Spleen (tissue), 11 donors: ENCODE data around the gene XPO6. TPM values are rescaled to one million over a fixed set of nuclear protein-coding genes. Genes with fewer than 3 reads are reported as not detected.

Experiments used
- DNase-seq: peaks from one replicate; pipeline ENCODE4 v3.0.0-alpha.2; 2020
- H3K27ac ChIP-seq, 8 donors: fragments of 200-600 bp; sonication (generic) in 7 of 8; 1 replicate in 4 of 8; 2 replicates in 4 of 8; pipeline versions ENCODE4 v1.5.0 to v1.8.0; 2016 to 2021; ENCODE audit warnings: inconsistent platforms in 4 of 8, mild to moderate bottlenecking in 4 of 8, moderate library complexity in 1 of 8
- H3K27me3 ChIP-seq, 7 donors: fragments of 200-600 bp; sonication (generic) in 6 of 7; replicated peaks in 1 of 7; 1 replicate in 4 of 7; 2 replicates in 3 of 7; pipeline versions ENCODE4 v1.5.0 to v1.8.0; 2016 to 2021; ENCODE audit warnings: inconsistent platforms in 3 of 7, mild to moderate bottlenecking in 1 of 7
- H3K36me3 ChIP-seq, 6 donors: fragments of 200-600 bp; sonication (generic) in 5 of 6; 1 replicate in 4 of 6; 2 replicates in 2 of 6; pipeline versions ENCODE4 v1.5.0 to v1.8.0; 2016 to 2021; ENCODE audit warnings: inconsistent platforms in 2 of 6
- H3K4me1 ChIP-seq, 6 donors: fragments of 200-600 bp; sonication (generic) in 5 of 6; 1 replicate in 3 of 6; 2 replicates in 3 of 6; pipeline versions ENCODE4 v1.5.0 to v1.8.0; 2016 to 2021; ENCODE audit warnings: inconsistent platforms in 3 of 6
- H3K4me3 ChIP-seq, 8 donors: fragments of 200-600 bp; sonication (generic) in 7 of 8; 1 replicate in 4 of 8; 2 replicates in 4 of 8; pipeline versions ENCODE4 v1.5.0 to v1.8.0; 2016 to 2021; ENCODE audit warnings: inconsistent platforms in 4 of 8, mild to moderate bottlenecking in 4 of 8, moderate library complexity in 2 of 8
- H3K9me3 ChIP-seq, 8 donors: fragments of 200-600 bp; sonication (generic) in 7 of 8; 1 replicate in 4 of 8; 2 replicates in 4 of 8; pipeline versions ENCODE4 v1.5.0 to v1.8.0; 2016 to 2021; ENCODE audit warnings: inconsistent platforms in 4 of 8
- CTCF ChIP-seq, 11 experiments: fragments of 200-600 bp in 7 of 11; fragments of 450-650 bp in 4 of 11; sonication (generic) in 4 of 11; IDR thresholded peaks in 8 of 11; conservative IDR thresholded peaks in 3 of 11; 1 replicate in 7 of 11; 2 replicates in 4 of 11; pipeline versions ENCODE4 v1.4.0 to v1.8.0; 2016 to 2021; ENCODE audit warnings: antibody characterized with exemption in 11 of 11, inconsistent platforms in 4 of 11, mild to moderate bottlenecking in 1 of 11
- POLR2A ChIP-seq, 3 donors: fragments of 450-650 bp; IDR thresholded peaks; one replicate each; pipeline ENCODE4 v1.5.1; 2017; ENCODE audit warnings: antibody characterized with exemption in 3 of 3, mild to moderate bottlenecking in 1 of 3
- POLR2AphosphoS5 ChIP-seq, 3 donors: sonication (generic); formaldehyde crosslinking; IDR thresholded peaks; one replicate each; pipeline ENCODE4 v1.5.1; 2017; ENCODE audit warnings: antibody characterized with exemption in 3 of 3
- WGBS, 5 donors: extraction: QIAGEN DNeasy Blood & Tissue Kit in 3 of 5; methylation state at CpG; one replicate each; pipeline versions ENCODE4 v1.1.5 to v1.1.7; 2013 to 2018; 5-methylcytosine and 5-hydroxymethylcytosine counted together
- intact Hi-C: fragments of 100-400 bp; cut with DNase I; formaldehyde crosslinking; loops from one replicate; pipeline ENCODE4 v1.15.0; 2023; ENCODE audit warnings: low total_unique reads
- polyA plus RNA-seq, 3 donors: library from polyadenylated mRNA; stranded (reverse); fragments of 200-250 nt; gene quantifications; one replicate each; pipeline ENCODE4 v1.2.1, GENCODE V29; 2013
- total RNA-seq, 7 donors: library from RNA; depleted of rRNA in 3 of 7; stranded (reverse); fragments of >200 nt in 3 of 7; fragmentation: NEBNext Ultra II Directional in 4 of 7; extraction: Animal tissue kit (Norgen Biotek cat#: 25700) in 4 of 7; gene quantifications; one replicate each; pipeline versions ENCODE4 v1.1.0 to v1.2.1, GENCODE V29; 2016 to 2021
- donor health status: healthy with polysubstance abuse.
- donor health status: DM: no; HTN: no; CAD: no; lungs with moderate emphysema.
- donor health status: DM: no; HTN: no; CAD: no.
- donor health status: Bipolar disorder and iron deficiency.
- donor health status: healthy.
- donor health status: DM: no; HTN: no; CAD: no.
- donor health status: DM: yes; HTN: yes; CAD: no.

Gene XPO6
- total and polyA plus RNA-seq, 10 donors = 96.9 to 517 (median 302) TPM

DNA sequence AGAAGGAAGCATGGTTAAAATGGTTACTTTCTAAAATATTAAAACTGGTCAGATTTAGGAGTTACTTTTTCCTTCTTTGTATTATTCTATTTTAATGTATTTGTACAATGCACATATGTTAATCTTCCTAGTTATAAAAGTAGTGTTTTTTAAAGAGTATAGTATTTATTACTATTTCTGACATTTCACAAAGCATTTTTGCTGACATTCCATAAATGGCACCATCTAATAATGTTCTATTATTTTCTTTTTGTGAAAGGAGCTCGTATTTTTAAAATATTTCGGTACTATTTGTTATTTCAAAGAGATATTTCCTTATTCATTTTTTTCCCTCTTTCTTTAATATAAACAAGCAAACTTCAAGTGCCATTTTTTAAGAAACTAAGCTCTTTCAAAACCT lies 100.8 kb downstream of the XPO6 start:
- Histone ChIP-seq H3K27me3 (no peaks in the 10 kb centered on the region), H3K36me3 (peaks cover 4 to 100% (median 90%) of the 10 kb centered on the region in 6 donors), H3K4me1 (peaks cover 0 to 35% (median 10%) of the 10 kb centered on the region in 6 donors), H3K9me3 (no peaks in the 10 kb centered on the region), H3K27ac (peak overlapping the region in 6 of 8 donors; percentile 2 to 80 (median 63)), H3K4me3 (no peak overlapping the region)
- DNase-seq = no peak
- 92 to 95% (median 93%) methylated on average over 2 of the region's 2 CpGs for WGBS, 5 donors
- TF ChIP-seq CTCF (IDR thresholded peaks at IDR 0.05 in 8 of 11, conservative IDR thresholded peaks at IDR 0.05 in 3 of 11) (no peak), POLR2AphosphoS5 (IDR thresholded peaks at IDR 0.05) (no peak), POLR2A (IDR thresholded peaks at IDR 0.05) (no peak)
- intact Hi-C loops = no loop called here

GRCh38 chr16:28110479-28110878 lies 101.3 kb downstream of the XPO6 start:
- Histone ChIP-seq H3K4me1 (peaks cover 0 to 35% (median 10%) of the 10 kb centered on the region in 6 donors), H3K27ac (peak overlapping the region in 7 of 8 donors; percentile 2 to 80 (median 63))

DNA sequence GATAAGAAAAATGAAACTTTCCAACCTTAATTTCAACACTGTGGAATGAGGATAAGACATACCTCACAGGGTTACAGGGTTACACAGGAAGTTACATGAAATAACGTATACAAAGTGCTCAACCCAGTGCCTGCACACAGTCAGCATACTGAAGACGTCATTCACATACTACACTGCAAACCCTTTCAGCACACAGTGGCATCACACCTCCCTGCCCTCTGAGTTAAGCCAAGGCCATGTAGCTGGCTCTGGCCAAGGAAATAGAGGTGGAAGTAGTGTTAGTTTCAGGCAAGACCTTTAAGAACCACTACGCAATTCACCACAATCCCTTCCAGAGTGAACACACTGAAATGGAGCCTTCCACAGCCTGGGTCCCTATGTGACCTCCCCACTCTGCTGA lies 101.7 kb downstream of the XPO6 start:
- Histone ChIP-seq H3K9me3 (no peaks in the 10 kb centered on the region), H3K27me3 (no peaks in the 10 kb centered on the region), H3K4me3 (no peak overlapping the region), H3K36me3 (peaks cover 4 to 100% (median 90%) of the 10 kb centered on the region in 6 donors), H3K27ac (peak overlapping the region in 7 of 8 donors; percentile 2 to 80 (median 63)), H3K4me1 (peaks cover 0 to 35% (median 10%) of the 10 kb centered on the region in 6 donors)
- no peak for TF ChIP-seq POLR2AphosphoS5 (IDR thresholded peaks at IDR 0.05)
- TF ChIP-seq CTCF (IDR thresholded peaks at IDR 0.05 in 8 of 11, conservative IDR thresholded peaks at IDR 0.05 in 3 of 11) = no peak
- no peak for TF ChIP-seq POLR2A (IDR thresholded peaks at IDR 0.05)
- intact Hi-C loops = no loop called here
- WGBS, 5 donors = 28 to 63% (median 50%) methylated on average over 3 of the region's 3 CpGs
- peak; percentile 48 for DNase-seq

More at GRCh38 chr16:28110479-28110878, 101.3 kb downstream of the XPO6 start:
- no peaks in the 10 kb centered on the region for H3K9me3 ChIP-seq
- WGBS, 5 donors = 48 to 69% (median 55%) methylated on average over 5 of the region's 5 CpGs
- TF ChIP-seq POLR2A (IDR thresholded peaks at IDR 0.05) (no peak), POLR2AphosphoS5 (IDR thresholded peaks at IDR 0.05) (no peak), CTCF (IDR thresholded peaks at IDR 0.05 in 8 of 11, conservative IDR thresholded peaks at IDR 0.05 in 3 of 11) (no peak)
- H3K27me3 ChIP-seq = no peaks in the 10 kb centered on the region
- H3K4me3 ChIP-seq = no peak overlapping the region
- intact Hi-C loops = no loop called here
- peak; percentile 47 for DNase-seq
- peaks cover 4 to 100% (median 90%) of the 10 kb centered on the region in 6 donors for H3K36me3 ChIP-seq

- Histone ChIP-seq H3K27me3 (no peaks in the 10 kb centered on the region), H3K9me3 (no peaks in the 10 kb centered on the region), H3K27ac (peak overlapping the region in 2 of 8 donors; percentile 75 to 80), H3K4me1 (peaks cover 0 to 35% (median 10%) of the 10 kb centered on the region in 6 donors), H3K4me3 (no peak overlapping the region), H3K36me3 (peaks cover 5 to 100% (median 92%) of the 10 kb centered on the region in 6 donors)
- intact Hi-C loops = no loop called here
- TF ChIP-seq POLR2A (IDR thresholded peaks at IDR 0.05) (no peak), POLR2AphosphoS5 (IDR thresholded peaks at IDR 0.05) (peak in 2 of 3 donors; percentile 3 to 54)
- DNase-seq = peak; percentile 62
- 65 to 84% (median 67%) methylated on average over 9 to 12 of the region's 12 CpGs for WGBS, 5 donors
These were observed 103.0 kb downstream of the XPO6 start for GRCh38 chr16:28108590-28109247.
